CD4-positive, alpha-beta T cell (primary cell): ENCODE measurements around the gene PLCL1. TPM values are rescaled to one million over a fixed set of nuclear protein-coding genes. Genes with fewer than 3 reads are reported as not detected.

Experiments used
- ATAC-seq: fragments of 200-7000 bp; cut with Tn5 transposase; one replicate; pipeline ENCODE4 v1.10.0; 2022; ENCODE audit warnings: mild to moderate bottlenecking; ENCODE audit not compliant: poor library complexity
- CTCF ChIA-PET: fragments of 350-600 bp; sonication (Branson Sonifier 250); formaldehyde crosslinking; loops from one replicate; lab custom pipeline; 2021; ENCODE audit warnings: antibody characterized with exemption, inconsistent platforms; lab: Charles Lee
- POLR2A ChIA-PET: fragments of 350-600 bp; sonication (Branson Sonifier 250); formaldehyde crosslinking; loops from one replicate; lab custom pipeline; 2021; ENCODE audit warnings: antibody characterized with exemption, inconsistent platforms; lab: Charles Lee
- DNase-seq, 14 experiments: peaks; one replicate each; pipeline ENCODE4 v3.0.0-alpha.2; 2013 to 2020; ENCODE audit warnings: mixed read lengths in 2 of 14
- H3K27ac ChIP-seq, 2 donors: one replicate each; pipeline versions ENCODE4 v1.5.1 to v1.7.0; 2013; ENCODE audit warnings: low read length in 2 of 2, low read depth in 1 of 2, mild to moderate bottlenecking in 1 of 2
- H3K27me3 ChIP-seq, 2 experiments: 1 replicate in 1 of 2; 2 replicates in 1 of 2; pipeline versions ENCODE4 v1.6.1 to v1.7.0; 2013; ENCODE audit warnings: low read length in 2 of 2, control low read depth in 1 of 2, mild to moderate bottlenecking in 1 of 2, moderate library complexity in 1 of 2; ENCODE audit not compliant: insufficient read depth in 2 of 2, control insufficient read depth in 1 of 2
- H3K36me3 ChIP-seq: one replicate; pipeline ENCODE4 v1.6.1; 2013; ENCODE audit warnings: low read length, control low read depth; ENCODE audit not compliant: insufficient read depth
- H3K4me1 ChIP-seq: one replicate; pipeline ENCODE4 v1.6.1; 2013; ENCODE audit warnings: low read length, control low read depth; ENCODE audit not compliant: insufficient read depth
- H3K4me3 ChIP-seq: one replicate; pipeline ENCODE4 v1.5.1; 2013; ENCODE audit warnings: mild to moderate bottlenecking, low read length, moderate library complexity
- H3K9me3 ChIP-seq, 2 experiments: 1 replicate in 1 of 2; 2 replicates in 1 of 2; pipeline versions ENCODE4 v1.6.1 to v1.7.0; 2013; ENCODE audit warnings: low read length in 2 of 2, mild to moderate bottlenecking in 2 of 2, control low read depth in 1 of 2, moderate library complexity in 1 of 2; ENCODE audit not compliant: control insufficient read depth in 1 of 2, insufficient read depth in 1 of 2
- H3K27ac Mint-ChIP-seq: one replicate; pipeline ENCODE4 v1.8.0; 2020; ENCODE audit warnings: mixed read lengths
- H3K27me3 Mint-ChIP-seq: one replicate; pipeline ENCODE4 v1.8.0; 2021; ENCODE audit warnings: mixed read lengths
- H3K36me3 Mint-ChIP-seq: one replicate; pipeline ENCODE4 v1.8.0; 2021; ENCODE audit warnings: low read depth, mixed read lengths
- H3K4me1 Mint-ChIP-seq: one replicate; pipeline ENCODE4 v1.8.0; 2021; ENCODE audit warnings: low read depth, mixed read lengths
- H3K4me3 Mint-ChIP-seq: one replicate; pipeline ENCODE4 v1.8.0; 2020; ENCODE audit warnings: mild to moderate bottlenecking, mixed read lengths
- H3K9me3 Mint-ChIP-seq: one replicate; pipeline ENCODE4 v1.8.0; 2020; ENCODE audit warnings: mixed read lengths
- CTCF ChIP-seq: fragments of 200-600 bp; IDR thresholded peaks from one replicate; pipeline ENCODE4 v1.8.0; 2022; ENCODE audit warnings: antibody characterized with exemption, mild to moderate bottlenecking
- intact Hi-C, 2 experiments: fragments of 100-400 bp; cut with DNase I in 1 of 2; cut with micrococcal nuclease in 1 of 2; formaldehyde crosslinking; loops; one replicate each; pipeline versions ENCODE4 v1.15.1 to v1.9.0; 2023 to 2025; cut with DNase I, micrococcal nuclease
- total RNA-seq, 174 experiments: library from RNA in 2 of 174; stranded (reverse) in 2 of 174; gene quantifications; one replicate each; pipeline ENCODE4 v1.2.3 and lab custom pipeline; 2021 to 2026

Gene PLCL1
- total RNA-seq, 2 experiments from 2014 or later: 27.0 to 28.3 TPM

GRCh38 chr2:197941715-197942114, 137.3 kb downstream of the PLCL1 start:
- H3K9me3 Mint-ChIP-seq: peaks cover 4% of the 10 kb centered on the region
- H3K27ac Mint-ChIP-seq: no peak overlapping the region
- Histone ChIP-seq H3K36me3 (no peaks in the 10 kb centered on the region), H3K27ac (no peak overlapping the region), H3K27me3 (no peaks in the 10 kb centered on the region), H3K9me3 (no peaks in the 10 kb centered on the region), H3K4me3 (no peak overlapping the region), H3K4me1 (peaks cover 5% of the 10 kb centered on the region)
- H3K36me3 Mint-ChIP-seq: no peaks in the 10 kb centered on the region
- H3K4me1 Mint-ChIP-seq: peaks cover 76% of the 10 kb centered on the region
- TF ChIP-seq CTCF: no peak
- POLR2A ChIA-PET: no interaction called here
- H3K27me3 Mint-ChIP-seq: no peaks in the 10 kb centered on the region
- CTCF ChIA-PET: no interaction called here
- ATAC-seq (no peak), DNase-seq (no peak)
- H3K4me3 Mint-ChIP-seq: no peak overlapping the region
- intact Hi-C loops: no loop called here

GRCh38 chr2:197943731-197944130, 139.3 kb downstream of the PLCL1 start:
- CTCF ChIA-PET: no interaction called here
- H3K4me1 ChIP-seq: peaks cover 10% of the 10 kb centered on the region
- Mint-ChIP-seq H3K27ac (no peak overlapping the region), H3K27me3 (no peaks in the 10 kb centered on the region), H3K36me3 (no peaks in the 10 kb centered on the region), H3K4me3 (no peak overlapping the region), H3K9me3 (no peaks in the 10 kb centered on the region), H3K4me1 (peaks cover 75% of the 10 kb centered on the region)
- H3K36me3 ChIP-seq: no peaks in the 10 kb centered on the region
- H3K27me3 ChIP-seq: no peaks in the 10 kb centered on the region
- TF ChIP-seq CTCF: no peak
- DNase-seq: no peak
- no peaks in the 10 kb centered on the region for H3K9me3 ChIP-seq
- intact Hi-C loops: no loop called here
- ATAC-seq: no peak
- no peak overlapping the region for H3K27ac ChIP-seq
- POLR2A ChIA-PET: interaction anchor here (1.0 to 1.5 kb wide), 3 partner anchors 74 to 137 kb away, joined by 3 to 4 read pairs (median 4); no protein-coding TSS in a partner anchor
- no peak overlapping the region for H3K4me3 ChIP-seq

GRCh38 chr2:197944416-197945096, 140.2 kb downstream of the PLCL1 start:
- H3K27me3 ChIP-seq: no peaks in the 10 kb centered on the region
- H3K9me3 Mint-ChIP-seq: no peaks in the 10 kb centered on the region
- H3K9me3 ChIP-seq: no peaks in the 10 kb centered on the region
- intact Hi-C loops: loop anchor here in 1 of 2 experiments (5.0 kb wide), 1 partner anchor 38 kb away; no protein-coding TSS in a partner anchor
- H3K36me3 ChIP-seq: no peaks in the 10 kb centered on the region
- no peak overlapping the region for H3K27ac Mint-ChIP-seq
- no peak for DNase-seq
- H3K27me3 Mint-ChIP-seq: no peaks in the 10 kb centered on the region
- H3K4me3 ChIP-seq: no peak overlapping the region
- no peak overlapping the region for H3K27ac ChIP-seq
- no peak overlapping the region for H3K4me3 Mint-ChIP-seq
- H3K4me1 ChIP-seq: peaks cover 10% of the 10 kb centered on the region
- CTCF ChIA-PET: no interaction called here
- H3K36me3 Mint-ChIP-seq: no peaks in the 10 kb centered on the region
- no peak for TF ChIP-seq CTCF
- peaks cover 78% of the 10 kb centered on the region for H3K4me1 Mint-ChIP-seq
- POLR2A ChIA-PET: interaction anchor here (1.0 to 1.5 kb wide), 4 partner anchors 27 to 138 kb away, joined by 3 to 4 read pairs (median 4); no protein-coding TSS in a partner anchor
- no peak for ATAC-seq
